Astrocyte (in vitro differentiated cells and primary cell): Measurements from ENCODE around the gene MYO1C. TPM values are rescaled to one million over a fixed set of nuclear protein-coding genes. Genes with fewer than 3 reads are reported as not detected.
"Not testable (repeated sequence)": the region's sequence is repeated elsewhere in the genome, so short reads cannot be mapped to it uniquely, and the experiment has no call there.

Experiments used
- DNase-seq: peaks from one replicate; pipeline ENCODE4 v3.0.0-alpha.2; 2010; ENCODE audit warnings: low read depth
- FAIRE-seq: peaks from 2 replicates; lab custom pipeline; 2011; peaks lifted over from hg19 to GRCh38; lab: Jason Lieb, UNC
- H2AFZ ChIP-seq: 2 replicates; pipeline ENCODE4 v1.6.0; 2012; ENCODE audit warnings: low read depth, low read length, inconsistent platforms
- H3K27ac ChIP-seq: 2 replicates; pipeline ENCODE4 v1.5.1; 2011; ENCODE audit warnings: low read depth, low read length, inconsistent platforms
- H3K27me3 ChIP-seq: 2 replicates; pipeline ENCODE4 v1.6.0; 2011; ENCODE audit warnings: low read length, inconsistent platforms; ENCODE audit not compliant: insufficient read depth
- H3K36me3 ChIP-seq: 2 replicates; pipeline ENCODE4 v1.5.1; 2011; ENCODE audit warnings: low read length, inconsistent platforms; ENCODE audit not compliant: insufficient read depth
- H3K4me1 ChIP-seq: 2 replicates; pipeline ENCODE4 v1.5.1; 2011; ENCODE audit warnings: low read length, inconsistent platforms; ENCODE audit not compliant: insufficient read depth
- H3K4me2 ChIP-seq: 2 replicates; pipeline ENCODE4 v1.6.0; 2012; ENCODE audit warnings: low read length, inconsistent platforms
- H3K4me3 ChIP-seq: 2 replicates; pipeline ENCODE4 v1.5.1; 2011; ENCODE audit warnings: low read depth, mild to moderate bottlenecking, low read length, inconsistent platforms; ENCODE audit not compliant: insufficient read depth
- H3K79me2 ChIP-seq: 2 replicates; pipeline ENCODE4 v1.6.0; 2012; ENCODE audit warnings: mild to moderate bottlenecking, low read length, inconsistent platforms; ENCODE audit not compliant: insufficient read depth
- H3K9ac ChIP-seq: 2 replicates; pipeline ENCODE4 v1.6.0; 2012; ENCODE audit warnings: mild to moderate bottlenecking, low read length, inconsistent platforms
- H3K9me3 ChIP-seq: 2 replicates; pipeline ENCODE4 v1.5.1; 2012; ENCODE audit warnings: low read depth, mild to moderate bottlenecking, low read length, inconsistent platforms; ENCODE audit not compliant: insufficient read depth
- H4K20me1 ChIP-seq: 2 replicates; pipeline ENCODE4 v1.6.0; 2012; ENCODE audit warnings: low read length, inconsistent platforms; ENCODE audit not compliant: insufficient read depth
- H3K27ac Mint-ChIP-seq: one replicate; pipeline ENCODE4 v1.8.0; 2021; ENCODE audit warnings: mild to moderate bottlenecking, mixed read lengths; ENCODE audit not compliant: unreplicated experiment
- H3K27me3 Mint-ChIP-seq: one replicate; pipeline ENCODE4 v1.8.0; 2021; ENCODE audit warnings: low read depth, mixed read lengths; ENCODE audit not compliant: unreplicated experiment
- H3K36me3 Mint-ChIP-seq: one replicate; pipeline ENCODE4 v1.8.0; 2021; ENCODE audit warnings: low read depth, mixed read lengths; ENCODE audit not compliant: unreplicated experiment
- H3K4me1 Mint-ChIP-seq: one replicate; pipeline ENCODE4 v1.8.0; 2021; ENCODE audit warnings: low read depth, mixed read lengths; ENCODE audit not compliant: unreplicated experiment
- H3K4me3 Mint-ChIP-seq: one replicate; pipeline ENCODE4 v1.8.0; 2021; ENCODE audit warnings: mild to moderate bottlenecking, moderate library complexity, mixed read lengths; ENCODE audit not compliant: unreplicated experiment
- H3K9me3 Mint-ChIP-seq: one replicate; pipeline ENCODE4 v1.8.0; 2021; ENCODE audit warnings: mild to moderate bottlenecking, mixed read lengths; ENCODE audit not compliant: unreplicated experiment
- EZH2 ChIP-seq: IDR thresholded peaks from 2 replicates; pipeline ENCODE4 v1.6.1; 2012; ENCODE audit warnings: mild to moderate bottlenecking, low read length, inconsistent platforms; ENCODE audit not compliant: insufficient read depth
- total RNA-seq: library from RNA; stranded (reverse); gene quantifications from 2 replicates; pipeline ENCODE4 v1.2.1, GENCODE V29; 2021
- TF ChIP-seq, protein P1 (sequence below): IDR thresholded peaks from 2 replicates; pipeline ENCODE4 v1.5.1; 2011; ENCODE audit warnings: low read depth, mild to moderate bottlenecking, inconsistent platforms, low read length, moderate library complexity; ENCODE audit not compliant: insufficient read depth

Gene MYO1C
- total RNA-seq, 1 donor from 2014 or later: 132 TPM

DNA sequence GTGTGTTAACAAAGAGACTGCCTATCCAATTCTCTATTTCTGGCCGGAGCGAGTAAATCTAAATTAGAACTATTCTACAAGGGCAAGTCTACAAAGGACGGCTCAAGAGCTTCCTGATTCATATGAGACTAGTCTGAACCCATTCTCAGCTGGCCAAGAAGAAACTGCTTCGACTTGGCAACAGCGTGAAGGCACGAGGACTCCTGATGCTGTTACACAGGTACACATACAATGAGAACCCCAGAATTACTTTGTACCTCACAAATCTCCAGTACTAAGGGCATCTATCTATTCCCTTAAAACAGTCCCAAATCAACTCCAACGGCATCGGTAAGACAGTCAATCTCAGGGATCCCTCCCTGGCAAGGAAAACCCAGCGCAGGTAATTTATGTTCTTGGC, 37.9 kb downstream of the MYO1C start:
- H3K4me1 Mint-ChIP-seq: peaks cover 19% of the 10 kb centered on the region
- peaks cover 64% of the 10 kb centered on the region for H3K79me2 ChIP-seq

DNA sequence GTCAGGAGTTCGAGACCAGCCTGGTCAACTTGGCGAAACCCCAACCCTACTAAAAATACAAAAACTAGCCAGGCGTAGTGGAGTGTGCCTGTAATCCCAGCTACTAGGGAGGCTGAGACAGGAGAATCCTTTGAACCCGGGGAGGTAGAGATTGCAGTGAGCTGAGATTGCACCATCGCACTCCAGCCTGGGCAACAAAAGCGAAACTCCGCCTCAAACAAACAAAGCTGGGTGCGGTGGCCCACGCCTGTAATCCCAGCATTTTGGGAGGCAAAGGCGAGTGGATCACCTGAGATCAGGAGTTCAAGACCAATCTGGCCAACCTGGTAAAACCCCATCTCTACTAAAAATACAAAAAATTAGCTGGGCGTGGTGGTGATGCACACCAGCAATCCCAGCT, 38.8 kb downstream of the MYO1C start:
- H3K36me3 ChIP-seq, H3K9me3 Mint-ChIP-seq, H3K27me3 Mint-ChIP-seq, H3K27ac Mint-ChIP-seq, FAIRE-seq, H2AFZ ChIP-seq, DNase-seq, H3K9me3 ChIP-seq, H3K4me3 ChIP-seq, H3K9ac ChIP-seq, H3K27ac ChIP-seq, H3K27me3 ChIP-seq: not testable (repeated sequence)
- peaks cover 68% of the 10 kb centered on the region for H4K20me1 ChIP-seq
- peaks cover 14% of the 10 kb centered on the region for H3K36me3 Mint-ChIP-seq
- H3K4me1 ChIP-seq: peaks cover 14% of the 10 kb centered on the region
- peaks cover 19% of the 10 kb centered on the region for H3K4me1 Mint-ChIP-seq
- peaks cover 73% of the 10 kb centered on the region for H3K79me2 ChIP-seq
- H3K4me2 ChIP-seq: peak overlapping the region; percentile 10
- peak overlapping the region; percentile 76 for H3K4me3 Mint-ChIP-seq

More for the DNA sequence above, 37.9 kb downstream of the MYO1C start:
- Mint-ChIP-seq H3K9me3 (no peaks in the 10 kb centered on the region), H3K27ac (peak overlapping the region; percentile 98), H3K27me3 (no peaks in the 10 kb centered on the region), H3K36me3 (peaks cover 14% of the 10 kb centered on the region), H3K4me3 (peak overlapping the region; percentile 96)
- Histone ChIP-seq H3K9ac (peak overlapping the region; percentile 97), H3K27me3 (no peaks in the 10 kb centered on the region), H2AFZ (no peak overlapping the region), H3K4me2 (peak overlapping the region; percentile 97), H3K4me1 (peaks cover 14% of the 10 kb centered on the region), H4K20me1 (peaks cover 60% of the 10 kb centered on the region), H3K9me3 (no peaks in the 10 kb centered on the region), H3K4me3 (peak overlapping the region; percentile 88), H3K36me3 (no peaks in the 10 kb centered on the region), H3K27ac (peak overlapping the region; percentile 95)
- no peak for FAIRE-seq
- DNase-seq: no peak
- no peak for TF ChIP-seq EZH2
- TF ChIP-seq, protein P1, sequence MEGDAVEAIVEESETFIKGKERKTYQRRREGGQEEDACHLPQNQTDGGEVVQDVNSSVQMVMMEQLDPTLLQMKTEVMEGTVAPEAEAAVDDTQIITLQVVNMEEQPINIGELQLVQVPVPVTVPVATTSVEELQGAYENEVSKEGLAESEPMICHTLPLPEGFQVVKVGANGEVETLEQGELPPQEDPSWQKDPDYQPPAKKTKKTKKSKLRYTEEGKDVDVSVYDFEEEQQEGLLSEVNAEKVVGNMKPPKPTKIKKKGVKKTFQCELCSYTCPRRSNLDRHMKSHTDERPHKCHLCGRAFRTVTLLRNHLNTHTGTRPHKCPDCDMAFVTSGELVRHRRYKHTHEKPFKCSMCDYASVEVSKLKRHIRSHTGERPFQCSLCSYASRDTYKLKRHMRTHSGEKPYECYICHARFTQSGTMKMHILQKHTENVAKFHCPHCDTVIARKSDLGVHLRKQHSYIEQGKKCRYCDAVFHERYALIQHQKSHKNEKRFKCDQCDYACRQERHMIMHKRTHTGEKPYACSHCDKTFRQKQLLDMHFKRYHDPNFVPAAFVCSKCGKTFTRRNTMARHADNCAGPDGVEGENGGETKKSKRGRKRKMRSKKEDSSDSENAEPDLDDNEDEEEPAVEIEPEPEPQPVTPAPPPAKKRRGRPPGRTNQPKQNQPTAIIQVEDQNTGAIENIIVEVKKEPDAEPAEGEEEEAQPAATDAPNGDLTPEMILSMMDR: no peak

DNA sequence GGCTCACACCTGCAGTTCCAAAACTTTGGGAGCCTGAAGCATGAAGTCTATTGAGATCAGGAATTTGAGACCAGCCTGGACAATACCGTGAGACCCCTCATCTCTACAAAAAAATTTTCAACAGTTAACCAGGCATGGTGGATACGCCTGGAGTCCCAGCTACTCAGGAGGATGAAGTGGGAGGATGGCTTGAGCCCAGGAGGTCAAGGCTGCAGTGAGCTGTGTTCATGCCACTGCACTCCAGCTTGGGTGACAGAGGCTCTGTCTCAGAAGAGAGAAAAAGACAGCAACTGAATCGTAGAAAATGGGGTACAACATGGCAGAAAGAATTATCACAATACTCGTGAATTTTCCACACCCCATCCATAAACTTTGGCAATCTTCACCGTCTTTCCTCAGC, 39.6 kb downstream of the MYO1C start:
- Histone ChIP-seq H3K4me3 (no peak overlapping the region), H3K4me2 (peak overlapping the region; percentile 20), H3K9ac (no peak overlapping the region), H3K79me2 (peaks cover 82% of the 10 kb centered on the region), H4K20me1 (peaks cover 77% of the 10 kb centered on the region), H3K36me3 (no peaks in the 10 kb centered on the region), H2AFZ (no peak overlapping the region), H3K9me3 (no peaks in the 10 kb centered on the region), H3K27me3 (no peaks in the 10 kb centered on the region), H3K4me1 (peaks cover 14% of the 10 kb centered on the region), H3K27ac (no peak overlapping the region)
- Mint-ChIP-seq H3K4me1 (peaks cover 19% of the 10 kb centered on the region), H3K36me3 (peaks cover 14% of the 10 kb centered on the region), H3K27me3 (no peaks in the 10 kb centered on the region), H3K4me3 (peak overlapping the region; percentile 76), H3K9me3 (no peaks in the 10 kb centered on the region), H3K27ac (no peak overlapping the region)
- no peak for FAIRE-seq
- DNase-seq: no peak
- TF ChIP-seq, protein P1: no peak
- no peak for TF ChIP-seq EZH2

DNA sequence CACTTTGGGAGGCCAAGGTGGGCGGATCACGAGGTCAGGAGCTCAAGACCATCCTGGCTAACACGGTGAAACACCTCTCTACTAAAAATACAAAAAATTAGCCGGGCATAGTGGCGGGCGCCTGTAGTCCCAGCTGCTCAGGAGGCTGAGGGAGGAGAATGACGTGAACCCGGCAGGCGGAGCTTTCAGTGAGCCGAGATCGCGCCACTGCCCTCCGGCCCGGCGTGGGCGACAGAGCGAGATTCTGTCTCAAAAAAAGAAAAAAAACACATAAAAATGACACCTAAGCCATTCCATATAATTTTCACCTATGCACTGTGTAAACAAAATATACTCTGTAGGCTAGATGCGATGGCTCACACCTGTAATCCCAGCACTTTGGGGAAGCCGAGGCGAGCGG, 42.2 kb downstream of the MYO1C start:
- not testable (repeated sequence) for H3K4me2 ChIP-seq, H3K9me3 ChIP-seq, H3K9me3 Mint-ChIP-seq, DNase-seq, H3K4me3 Mint-ChIP-seq, H3K4me1 ChIP-seq, H3K27me3 Mint-ChIP-seq, H3K27ac Mint-ChIP-seq, H2AFZ ChIP-seq, H3K36me3 ChIP-seq, H3K9ac ChIP-seq, H3K27me3 ChIP-seq, H3K4me3 ChIP-seq, H3K27ac ChIP-seq, FAIRE-seq
- H4K20me1 ChIP-seq: peaks cover 96% of the 10 kb centered on the region
- peaks cover 31% of the 10 kb centered on the region for H3K4me1 Mint-ChIP-seq
- H3K36me3 Mint-ChIP-seq: peaks cover 19% of the 10 kb centered on the region
- peaks cover 100% of the 10 kb centered on the region for H3K79me2 ChIP-seq
